GM18951 (cell line): ENCODE results near the gene ARPC3.
"Not testable (repeated sequence)": the region's sequence is repeated elsewhere in the genome, so short reads cannot be mapped to it uniquely, and the experiment has no call there.

Experiments used
- POLR2A ChIP-seq: IDR thresholded peaks from 4 replicates; pipeline ENCODE4 v1.6.1; 2011; ENCODE audit warnings: mild to moderate bottlenecking; ENCODE audit not compliant: insufficient read length, insufficient read depth; ENCODE audit errors: extremely low read depth
- in situ Hi-C: fragments of 300-500 bp; cut with MboI; formaldehyde crosslinking; loops from one replicate; pipeline ENCODE4 v1.12.0; 2022; ENCODE audit warnings: low sequenced_read_pairs, mixed read lengths, inconsistent platforms; ENCODE audit not compliant: unreplicated experiment

ARPC3 gene

GRCh38 chr12:110436231-110436630, 13.9 kb downstream of the ARPC3 start:
- in situ Hi-C loops = no loop called here
- TF ChIP-seq POLR2A = no peak

- TF ChIP-seq POLR2A = no peak
- in situ Hi-C loops = no loop called here
Measured at GRCh38 chr12:110431957-110432587, 18.1 kb downstream of the ARPC3 start.

- in situ Hi-C loops = loop anchor here (5.0 kb wide), 1 partner anchor 342 kb away; no protein-coding TSS in a partner anchor
Measured at GRCh38 chr12:110429676-110430075, 20.5 kb downstream of the ARPC3 start.

GRCh38 chr12:110426406-110426805, 23.7 kb downstream of the ARPC3 start:
- in situ Hi-C loops = loop anchor here (5.0 kb wide), 1 partner anchor 339 kb away; no protein-coding TSS in a partner anchor
- no peak for TF ChIP-seq POLR2A

GRCh38 chr12:110424237-110424636, 25.9 kb downstream of the ARPC3 start:
- no peak for TF ChIP-seq POLR2A
- in situ Hi-C loops = no loop called here

- no peak for TF ChIP-seq POLR2A
- in situ Hi-C loops = no loop called here
Measured at GRCh38 chr12:110421701-110422100, 28.4 kb downstream of the ARPC3 start.

- no peak for TF ChIP-seq POLR2A
- in situ Hi-C loops = no loop called here
Measured at GRCh38 chr12:110421159-110421661, 28.9 kb downstream of the ARPC3 start.

- in situ Hi-C loops = not testable (repeated sequence)
Measured at GRCh38 chr12:110420644-110421043, 29.5 kb downstream of the ARPC3 start.

GRCh38 chr12:110417113-110417512, 33.0 kb downstream of the ARPC3 start:
- in situ Hi-C loops = not testable (repeated sequence)

- in situ Hi-C loops = not testable (repeated sequence)
Measured at GRCh38 chr12:110410086-110410485, 40.1 kb downstream of the ARPC3 start.

- in situ Hi-C loops = not testable (repeated sequence)
Measured at GRCh38 chr12:110405126-110405662, 44.9 kb downstream of the ARPC3 start.

GRCh38 chr12:110403976-110404682, 46.0 kb downstream of the ARPC3 start:
- TF ChIP-seq POLR2A = no peak
- in situ Hi-C loops = no loop called here

GRCh38 chr12:110403146-110403975, 46.8 kb downstream of the ARPC3 start, which contains the start of gene ANAPC7:
ANAPC7 (minus strand) TSS chr12:110403708; CDS start chr12:110403627, 81 bp downstream.
- in situ Hi-C loops = no loop called here
- peak; percentile 86 for TF ChIP-seq POLR2A
